Hematopoietic multipotent progenitor cell treated with erythropoietin and hydrocortisone succinate and interleukin-3 and kit ligand, for 17 days (in vitro differentiated cells): ENCODE data around the gene C1QTNF12.

Experiments used
- DNase-seq: peaks from one replicate; pipeline ENCODE4 v3.0.0-alpha.2; 2015; ENCODE audit warnings: low spot score

C1QTNF12 gene

DNA sequence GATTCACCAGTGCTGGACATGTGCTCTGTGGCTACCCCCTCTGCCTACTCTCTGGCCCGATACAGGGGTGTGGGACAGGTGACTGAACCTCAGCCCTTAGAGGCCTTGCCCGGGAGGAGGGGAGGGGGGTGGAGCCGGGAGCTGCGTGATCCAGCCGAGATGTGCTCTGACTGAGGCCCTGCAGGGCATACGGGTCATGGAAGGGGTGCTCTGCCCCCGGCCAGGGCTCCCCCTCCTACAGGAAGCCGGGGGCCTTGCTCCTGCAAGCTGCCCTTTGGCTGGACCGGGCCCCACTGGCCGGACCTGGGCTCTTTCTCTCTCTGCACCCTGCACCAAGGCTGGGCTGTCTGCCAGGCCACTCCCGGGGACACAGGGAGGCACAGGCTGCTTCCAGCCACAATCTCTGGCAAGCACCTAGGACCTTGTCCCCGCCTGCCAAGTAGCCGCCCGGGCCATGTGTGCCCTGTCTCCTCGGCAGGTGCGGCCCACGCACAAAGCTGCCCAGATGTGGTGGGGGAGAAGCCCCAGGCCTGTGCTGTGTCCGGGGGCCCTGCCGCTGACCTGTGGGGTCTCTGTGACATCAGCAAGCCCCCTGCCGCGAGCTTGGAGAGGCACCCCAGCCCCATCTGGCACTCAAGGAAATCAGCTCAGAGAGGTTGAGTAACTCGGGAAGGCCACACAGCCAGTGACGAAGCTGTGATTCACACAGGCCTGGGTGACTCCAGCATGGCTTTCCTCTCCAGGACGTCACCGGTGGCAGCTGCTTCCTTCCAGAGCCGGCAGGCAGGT lies 35.2 kb upstream of the C1QTNF12 start:
- DNase-seq = no peak

- no peak for DNase-seq
These were observed 34.4 kb upstream of the C1QTNF12 start for GRCh38 chr1:1280782-1281481.

GRCh38 chr1:1279028-1279427 lies 32.5 kb upstream of the C1QTNF12 start:
- no peak for DNase-seq

GRCh38 chr1:1278620-1279019 lies 32.1 kb upstream of the C1QTNF12 start:
- DNase-seq = no peak

DNA sequence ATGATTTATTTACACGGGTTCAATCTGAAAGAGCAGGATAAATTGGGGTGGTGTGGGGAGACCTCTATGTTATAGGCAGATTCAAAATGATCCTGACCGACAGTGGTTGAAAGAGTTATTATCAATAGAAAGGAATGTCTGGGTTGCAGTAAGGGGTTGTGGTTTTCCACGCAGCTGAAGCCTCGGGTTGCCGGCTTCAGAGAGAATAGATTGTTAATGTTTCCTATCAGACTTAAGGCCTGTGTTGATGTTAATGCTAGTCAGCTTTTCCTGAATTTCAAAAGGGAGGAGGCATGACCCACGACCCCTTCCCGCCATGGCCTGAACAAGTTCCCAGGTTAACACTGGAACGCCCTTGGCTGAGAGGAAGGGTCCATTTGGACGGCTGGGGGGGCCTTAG lies 29.3 kb upstream of the C1QTNF12 start:
- no peak for DNase-seq

GRCh38 chr1:1274931-1275431 lies 28.5 kb upstream of the C1QTNF12 start:
- no peak for DNase-seq

DNA sequence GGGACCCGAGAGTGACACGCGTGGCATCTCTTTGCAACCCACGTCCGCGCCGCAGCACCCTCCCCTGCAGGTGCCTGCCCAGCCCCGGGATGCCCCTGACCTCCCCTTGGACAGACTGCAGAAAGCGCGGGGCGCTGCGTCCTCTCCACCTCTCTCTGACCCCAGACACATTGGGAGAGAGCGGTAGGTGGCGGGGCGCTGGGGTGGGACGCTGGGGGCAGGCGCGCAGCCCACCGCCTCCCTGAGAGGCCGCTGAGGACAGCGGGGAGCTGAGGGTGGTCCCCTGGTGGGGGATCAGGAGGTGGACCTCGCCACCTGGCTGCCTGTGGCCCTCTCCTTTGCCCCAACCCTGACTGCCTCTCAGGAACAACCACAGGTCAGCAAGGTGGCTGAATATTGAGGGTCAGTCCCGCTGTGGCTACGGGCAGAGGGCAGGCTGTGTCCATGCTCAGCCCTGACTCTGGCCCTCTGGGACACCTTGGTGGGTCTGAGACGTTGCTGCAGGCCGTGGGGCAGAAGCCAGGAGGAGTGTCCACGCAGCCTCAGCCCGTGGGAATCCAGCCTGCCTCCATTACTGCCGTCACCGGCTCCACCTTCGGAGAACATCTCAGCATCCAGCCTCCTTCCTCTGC lies 27.9 kb upstream of the C1QTNF12 start:
- DNase-seq = no peak

DNA sequence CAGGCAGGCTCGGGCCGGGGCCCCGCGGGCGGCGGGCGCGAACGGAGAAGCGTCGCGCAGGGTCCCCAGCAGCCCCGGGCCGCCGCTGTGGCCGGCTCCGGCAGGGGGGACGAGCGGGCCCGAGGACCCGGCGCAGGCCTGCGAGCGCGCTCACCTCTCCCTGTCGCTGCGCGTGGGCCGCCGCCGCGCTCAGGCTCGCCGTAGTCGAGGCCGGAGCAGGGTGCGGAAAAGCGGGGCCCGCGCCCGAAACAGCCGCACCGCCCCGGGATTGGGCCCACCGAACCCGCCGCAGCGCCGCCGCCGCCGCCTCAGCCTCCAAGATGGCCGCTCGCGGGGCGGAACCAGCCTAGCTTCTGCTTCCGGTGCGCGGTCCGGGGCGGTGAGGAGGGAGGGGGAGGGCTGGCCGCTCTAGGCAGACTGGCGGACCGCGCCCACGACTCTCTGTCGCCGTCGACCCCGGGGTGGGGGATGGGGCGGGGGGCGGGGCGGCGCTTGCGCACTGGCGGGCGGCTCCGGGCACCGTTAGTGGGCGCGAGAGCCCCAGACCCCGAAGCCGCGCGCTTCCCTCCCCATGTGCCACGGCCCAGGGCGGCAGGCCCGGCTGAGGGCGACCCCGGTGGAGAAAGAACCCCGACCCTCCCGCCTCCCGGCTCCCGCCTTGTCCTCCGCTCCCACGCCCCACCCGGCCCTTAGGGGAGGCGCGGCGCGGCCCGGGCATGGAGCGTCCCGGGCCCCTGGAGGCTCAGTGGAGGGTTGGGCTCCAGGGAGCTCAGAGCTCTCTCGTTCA lies 27.2 kb upstream of the C1QTNF12 start, which contains the start of gene UBE2J2:
TSS of gene UBE2J2 (minus strand) at position 343 of the 787 bp plus-strand sequence. CDS start 5,862 bp downstream, outside the sequence.
- DNase-seq = peak; percentile 82

DNA sequence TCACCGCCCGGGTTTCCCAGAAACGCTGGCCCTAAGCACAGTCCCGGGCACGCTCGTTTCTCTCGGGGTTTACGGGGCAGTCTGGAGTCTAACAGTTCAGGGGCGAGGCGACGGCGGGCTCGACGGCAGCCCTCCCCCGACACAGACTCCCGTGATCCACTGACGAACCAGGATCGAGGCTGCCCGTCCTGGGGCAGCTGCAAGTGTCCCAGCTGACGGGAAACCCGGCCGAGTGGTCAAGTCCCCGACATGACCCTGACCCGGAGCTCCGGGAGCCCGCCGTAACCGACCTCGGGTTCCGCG lies 26.6 kb upstream of the C1QTNF12 start:
- peak; percentile 8 for DNase-seq

- peak; percentile 19 for DNase-seq
These were observed 26.1 kb upstream of the C1QTNF12 start for GRCh38 chr1:1272341-1273208.

- DNase-seq = no peak
These were observed 24.3 kb upstream of the C1QTNF12 start for GRCh38 chr1:1270813-1271212.

DNA sequence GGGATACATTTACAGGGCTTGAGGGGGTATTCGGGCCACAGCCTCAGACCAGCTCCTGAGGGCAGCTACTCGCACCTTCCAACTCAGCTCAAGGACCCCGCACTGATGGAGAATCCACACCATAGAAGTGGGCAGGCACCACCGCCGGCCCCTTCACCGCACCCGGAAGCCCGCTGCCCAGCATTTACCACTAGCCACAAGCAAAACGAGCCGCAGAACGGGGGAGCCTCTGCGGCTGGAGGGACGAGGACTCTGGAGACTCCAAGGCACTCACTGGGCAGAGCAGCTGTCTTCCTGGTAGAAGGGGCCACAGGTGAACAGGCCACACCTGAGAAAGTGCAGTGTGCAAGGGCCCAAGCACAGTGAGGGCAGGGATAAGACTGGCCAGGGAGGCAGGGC lies 21.8 kb upstream of the C1QTNF12 start:
- DNase-seq = no peak

GRCh38 chr1:1267488-1268283 lies 21.2 kb upstream of the C1QTNF12 start:
- DNase-seq = no peak

DNA sequence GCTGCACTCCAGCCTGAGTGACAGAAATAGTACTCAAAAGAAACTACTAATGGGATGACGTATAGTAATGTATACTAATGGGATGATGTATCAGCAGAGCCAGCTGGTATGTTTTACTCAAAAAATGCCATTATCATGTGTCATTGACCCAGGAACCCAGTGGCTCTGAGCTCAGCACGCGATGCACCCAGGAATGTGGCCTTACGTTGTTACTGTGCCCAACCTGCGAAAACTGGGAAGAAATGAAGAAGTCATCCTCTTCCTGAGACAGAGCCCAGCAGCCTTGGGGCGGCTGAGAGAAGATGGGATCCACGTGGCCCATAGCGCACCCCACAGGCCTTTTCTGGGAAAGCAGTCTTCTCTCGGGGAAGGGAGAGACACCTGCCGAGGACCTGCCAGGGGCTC lies 18.3 kb upstream of the C1QTNF12 start:
- no peak for DNase-seq

DNA sequence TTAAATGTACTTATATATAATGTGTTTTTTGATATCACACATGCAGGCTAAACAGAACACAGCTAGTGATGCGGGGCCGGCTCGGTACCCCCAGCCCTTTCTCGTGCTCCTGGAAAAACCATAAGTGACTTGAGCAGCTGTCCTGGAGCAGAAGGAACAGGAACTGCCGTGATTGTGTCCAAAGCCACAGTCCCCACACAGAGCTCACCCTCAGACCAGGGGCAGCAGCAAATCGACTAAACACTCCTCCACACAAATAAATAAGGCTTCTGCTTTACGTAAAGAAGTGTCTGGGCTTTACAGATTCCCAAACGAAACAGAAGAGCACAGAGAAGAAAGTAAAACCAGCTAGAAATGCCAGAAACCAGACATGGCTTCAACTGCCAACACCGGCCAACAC lies 17.5 kb upstream of the C1QTNF12 start:
- DNase-seq = no peak

DNA sequence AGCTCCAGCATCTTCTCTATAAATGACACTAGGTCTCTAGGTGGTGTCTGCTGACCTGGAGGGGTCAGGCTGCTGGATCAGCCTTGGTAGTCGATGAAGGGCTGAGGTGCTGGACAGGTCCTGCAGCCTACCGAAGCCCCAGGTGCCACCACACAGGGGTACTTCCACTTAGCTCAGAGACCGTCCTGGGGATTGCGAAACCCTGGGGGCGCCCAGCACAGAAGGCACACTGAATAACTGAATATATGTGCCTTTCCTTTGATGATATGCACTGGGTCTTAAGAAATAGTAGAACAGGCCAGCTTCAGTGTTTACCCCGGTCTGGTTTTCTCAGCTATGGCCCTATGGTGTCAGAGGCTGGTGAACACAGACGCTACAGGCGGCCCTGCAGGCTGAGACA lies 16.2 kb upstream of the C1QTNF12 start:
- DNase-seq = no peak

DNA sequence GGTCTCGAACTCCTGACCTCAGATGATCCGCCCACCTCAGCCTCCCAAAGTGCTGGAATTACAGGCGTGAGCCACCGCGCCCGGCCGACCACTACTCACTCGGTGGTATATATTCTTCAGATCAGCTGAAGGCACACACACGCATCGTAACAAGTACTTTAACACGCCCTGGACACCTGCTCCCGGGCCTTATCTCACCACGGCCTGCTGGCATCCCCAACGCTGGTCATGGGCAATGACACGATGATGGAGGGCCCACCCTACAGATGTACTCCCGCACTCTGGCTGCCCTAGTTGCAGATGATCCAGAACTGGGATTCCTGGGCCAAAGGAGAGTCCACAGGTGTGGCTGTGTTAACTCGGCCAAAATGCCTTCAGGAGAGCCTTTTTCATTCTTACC lies 15.5 kb upstream of the C1QTNF12 start:
- peak; percentile 48 for DNase-seq

- DNase-seq = no peak
These were observed 14.5 kb upstream of the C1QTNF12 start for GRCh38 chr1:1260843-1261560.

GRCh38 chr1:1259951-1260600 lies 13.6 kb upstream of the C1QTNF12 start:
- peak; percentile 21 for DNase-seq
